Measurements from ENCODE around the gene UBAP1L.

UBAP1L gene

GRCh38 chr15:65067645-65068402, 47.2 kb downstream of the UBAP1L start, which contains the start of gene RASL12:
Gene RASL12 (minus strand): TSS chr15:65067991. CDS start chr15:65067835, 156 bp downstream.
- no peak for TF ChIP-seq CTCF (IDR thresholded peaks at IDR 0.05; ENCODE audit: borderline replicate concordance, insufficient read depth, low read depth, low read length)
- H3K4me3 ChIP-seq (ENCODE audit: low read depth, low read length): no peak within 1 kb of the TSS

DNA sequence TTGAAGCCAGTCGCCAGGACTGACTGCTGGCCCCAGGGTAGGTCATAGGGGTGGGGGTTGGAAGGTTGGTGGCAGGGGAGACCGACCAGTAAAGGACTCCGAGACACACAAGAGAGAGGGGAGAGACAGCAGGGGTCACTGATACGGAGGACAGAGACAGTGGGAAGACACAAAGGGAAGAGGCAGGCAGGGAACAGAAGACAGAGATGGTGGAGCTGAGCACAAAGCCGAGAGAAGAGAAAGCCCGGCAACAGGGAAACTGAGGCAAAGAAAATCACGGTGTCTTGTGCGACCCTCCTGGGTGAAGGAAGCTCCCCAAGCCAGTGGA, 47.7 kb downstream of the UBAP1L start:
- H3K4me3 ChIP-seq (ENCODE audit: low read depth, low read length): no peak overlapping the region
- TF ChIP-seq CTCF (IDR thresholded peaks at IDR 0.05; ENCODE audit: borderline replicate concordance, insufficient read depth, low read depth, low read length): no peak

DNA sequence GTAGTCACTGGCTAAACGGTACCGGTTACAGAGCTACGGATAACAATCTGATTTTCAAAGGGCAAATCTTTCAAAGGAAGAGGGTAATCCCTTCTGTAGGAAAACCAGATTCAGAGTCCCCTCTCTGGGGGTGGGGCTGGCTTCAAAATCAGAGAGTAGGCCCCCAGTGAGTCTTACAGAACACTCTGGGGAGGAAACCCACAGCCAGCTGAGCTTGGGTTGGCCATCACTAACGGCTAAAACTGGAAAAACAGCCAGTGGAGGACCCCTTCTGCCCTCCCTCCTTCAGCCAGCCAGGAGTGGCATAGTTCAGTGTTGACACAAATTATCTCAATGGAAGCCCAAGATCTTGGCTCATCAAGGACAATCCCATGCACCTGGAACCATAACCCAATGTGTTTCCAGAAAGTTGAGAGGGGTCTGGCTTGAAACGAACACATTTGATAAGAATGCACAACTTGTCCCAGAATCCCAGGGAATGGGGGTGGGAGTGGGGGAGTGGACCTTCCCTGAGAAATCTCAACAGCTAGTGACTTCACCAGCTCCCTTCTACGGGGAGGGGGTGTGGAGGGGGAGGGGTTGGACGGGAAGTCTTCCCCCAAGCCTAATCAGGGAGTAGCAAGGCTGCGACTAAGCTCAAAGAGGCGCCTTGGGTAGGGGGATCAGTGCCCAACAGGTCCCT, 48.2 kb downstream of the UBAP1L start:
- no peak for TF ChIP-seq CTCF (IDR thresholded peaks at IDR 0.05; ENCODE audit: borderline replicate concordance, insufficient read depth, low read depth, low read length)
- H3K4me3 ChIP-seq (ENCODE audit: low read depth, low read length): no peak overlapping the region

GRCh38 chr15:65066001-65066634, 48.9 kb downstream of the UBAP1L start:
- no peak for TF ChIP-seq CTCF (IDR thresholded peaks at IDR 0.05; ENCODE audit: borderline replicate concordance, insufficient read depth, low read depth, low read length)

GRCh38 chr15:65062726-65063125, 52.3 kb downstream of the UBAP1L start:
- no peak overlapping the region for H3K4me3 ChIP-seq (ENCODE audit: low read depth, low read length)
- TF ChIP-seq CTCF (IDR thresholded peaks at IDR 0.05; ENCODE audit: borderline replicate concordance, insufficient read depth, low read depth, low read length): no peak

More at GRCh38 chr15:65066001-65066634, 48.9 kb downstream of the UBAP1L start:
- H3K4me3 ChIP-seq (ENCODE audit: low read depth, low read length): no peak overlapping the region

DNA sequence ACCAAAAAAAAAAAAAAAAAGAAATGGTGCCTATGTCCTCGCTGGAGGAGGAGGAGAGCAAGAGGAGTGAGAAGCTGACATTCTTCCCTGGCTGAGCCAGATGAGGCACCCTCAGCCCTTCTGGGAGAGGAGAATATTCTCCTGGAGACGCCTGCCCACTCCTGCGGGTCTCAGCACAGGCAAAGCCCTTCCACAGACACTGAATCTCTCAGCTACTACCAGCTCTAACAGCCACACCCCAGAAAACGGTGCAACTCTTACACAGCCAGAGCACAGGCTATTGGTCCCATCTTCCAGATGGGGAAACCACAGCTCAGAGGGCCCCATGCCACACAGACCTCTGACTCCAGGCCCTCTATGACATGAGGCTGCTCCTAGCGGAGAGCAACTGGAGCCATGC, 52.9 kb downstream of the UBAP1L start:
- no peak for TF ChIP-seq CTCF (IDR thresholded peaks at IDR 0.05; ENCODE audit: borderline replicate concordance, insufficient read depth, low read depth, low read length)

More for the DNA sequence above, 52.9 kb downstream of the UBAP1L start:
- no peak overlapping the region for H3K4me3 ChIP-seq (ENCODE audit: low read depth, low read length)

Measured in GM12875 (cell line).